Panc1 (cell line): ENCODE measurements around the gene CPLANE2.

Experiments used
- CTCF ChIP-seq: fragments of 450-650 bp; IDR thresholded peaks from 2 replicates; pipeline ENCODE4 v1.5.1; 2017; ENCODE audit warnings: mild to moderate bottlenecking
- POLR2AphosphoS5 ChIP-seq: IDR thresholded peaks from 2 replicates; pipeline ENCODE4 v1.6.1; 2012; ENCODE audit warnings: mild to moderate bottlenecking, low read depth, low read length, moderate library complexity
- REST ChIP-seq, 2 experiments: IDR thresholded peaks; 2 replicates each; pipeline ENCODE4 v1.6.1; 2011 to 2012; ENCODE audit warnings: low read depth in 2 of 2, control low read depth in 1 of 2, low read length in 1 of 2, mild to moderate bottlenecking in 1 of 2, moderate library complexity in 1 of 2; ENCODE audit not compliant: insufficient read depth in 1 of 2
- SIN3A ChIP-seq: IDR thresholded peaks from 2 replicates; pipeline ENCODE4 v1.6.1; 2012; ENCODE audit warnings: low read depth, mild to moderate bottlenecking, low read length, moderate library complexity, borderline replicate concordance; ENCODE audit not compliant: insufficient read depth
- TCF7L2 ChIP-seq: IDR thresholded peaks from 2 replicates; pipeline ENCODE4 v1.6.1; 2011; ENCODE audit warnings: mild to moderate bottlenecking, low read depth, low read length, inconsistent platforms

GRCh38 chr1:16224472-16224871 lies 12.5 kb downstream of the CPLANE2 start:
- TF ChIP-seq CTCF (no peak), POLR2AphosphoS5 (no peak), SIN3A (no peak), REST (IDR thresholded peaks at IDR 0.05; ENCODE audit: insufficient read depth in 1 of 2, low read depth in 2 of 2, low read length in 1 of 2) (no peak), TCF7L2 (no peak)
